Colon (tissue), 2 donors: ENCODE measurements around the gene ALLC.

Experiments used
- FAIRE-seq: peaks from 2 replicates; lab custom pipeline; 2012; peaks lifted over from hg19 to GRCh38; lab: Jason Lieb, UNC
- donor health status: control.
- donor health status: control.

ALLC gene

DNA sequence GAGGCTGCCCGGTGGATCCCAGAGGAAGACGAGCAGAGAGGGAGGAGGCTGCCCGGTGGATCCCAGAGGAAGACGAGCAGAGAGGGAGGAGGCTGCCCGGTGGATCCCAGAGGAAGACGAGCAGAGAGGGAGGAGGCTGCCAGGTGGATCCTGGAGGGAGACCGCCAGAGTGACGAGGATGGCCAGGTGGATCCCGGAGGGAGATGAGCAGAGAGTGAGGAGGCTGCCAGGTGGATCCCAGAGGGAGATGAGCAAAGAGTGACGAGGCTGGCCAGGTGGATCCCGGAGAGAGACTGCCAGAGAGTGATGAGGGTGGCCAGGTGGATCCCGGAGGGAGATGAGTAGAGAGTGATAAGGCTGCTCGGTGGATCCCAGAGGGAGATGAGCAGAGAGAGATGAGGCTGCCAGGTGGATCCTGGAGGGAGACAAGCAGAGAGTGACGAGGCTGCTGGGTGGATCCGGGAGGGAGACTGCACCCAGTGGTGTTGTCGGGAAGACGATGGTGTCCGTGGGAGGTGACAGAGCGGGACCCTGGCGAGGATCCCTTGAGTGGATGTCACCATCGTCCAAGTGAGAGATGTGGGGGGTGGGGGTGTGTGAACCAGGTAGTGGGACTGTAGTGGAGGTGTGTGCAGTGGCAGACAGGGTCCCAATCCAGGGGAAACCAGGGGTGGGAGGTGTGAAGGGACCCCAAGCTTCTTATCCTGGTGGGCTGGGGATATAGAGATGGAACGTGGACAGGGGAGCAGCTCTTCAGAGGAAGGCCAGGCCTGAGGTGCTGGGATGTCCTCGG is 67.7 kb downstream of the ALLC start:
- FAIRE-seq: no peak

GRCh38 chr2:3726511-3726910 is 68.5 kb downstream of the ALLC start:
- no peak for FAIRE-seq

DNA sequence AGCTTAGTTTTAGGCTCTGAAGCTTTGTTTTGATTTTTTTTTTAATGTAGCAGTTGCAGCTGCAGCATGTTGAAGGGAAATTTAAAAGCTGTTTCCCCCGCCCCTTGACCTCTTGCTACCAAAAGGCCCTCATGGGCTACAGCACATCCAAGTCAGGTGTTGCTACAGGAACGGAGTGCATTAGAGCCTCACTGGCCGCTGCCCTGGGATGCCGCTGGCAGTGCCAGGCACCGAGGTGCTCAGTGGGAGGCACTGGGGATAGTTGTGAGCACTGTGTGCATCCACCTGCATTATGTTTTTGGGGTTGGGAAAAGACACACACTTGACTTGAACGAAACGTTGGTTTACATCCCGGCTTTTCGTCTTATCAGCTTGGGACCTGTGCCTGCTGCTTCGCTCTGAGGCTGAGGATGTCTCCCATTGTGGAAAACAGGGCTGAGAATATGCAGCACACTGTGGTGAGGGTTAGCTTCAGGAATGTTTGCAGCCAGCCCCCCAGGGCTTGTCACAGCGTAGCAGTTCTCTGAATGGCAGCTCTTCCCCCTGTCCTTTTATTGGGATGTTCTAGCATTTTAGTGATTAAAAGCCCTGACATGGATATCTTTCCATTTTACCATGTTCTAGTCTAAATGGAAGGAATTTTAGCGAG is 69.5 kb downstream of the ALLC start:
- FAIRE-seq: no peak

- no peak for FAIRE-seq
These were observed 70.4 kb downstream of the ALLC start for GRCh38 chr2:3728104-3729054.

DNA sequence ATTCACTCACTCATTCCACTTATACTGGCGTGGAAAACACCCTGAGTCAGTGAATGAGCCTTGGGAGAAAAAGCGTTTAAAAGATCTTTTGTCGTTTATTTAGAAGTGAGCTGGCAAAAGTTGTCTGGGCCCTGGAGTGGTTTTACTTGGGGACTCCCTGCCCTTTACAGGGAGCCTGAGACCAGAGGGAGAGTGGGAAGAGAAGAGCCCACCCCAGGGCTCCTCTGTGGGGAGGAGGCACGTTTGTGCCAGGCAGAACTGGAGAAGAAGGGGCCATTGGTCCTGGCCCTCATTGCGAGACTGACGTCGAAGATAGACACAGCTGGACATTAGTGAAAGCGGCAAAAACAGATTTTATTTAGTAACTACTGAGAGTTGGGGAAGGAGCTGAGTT is 71.1 kb downstream of the ALLC start:
- no peak for FAIRE-seq

- FAIRE-seq: no peak
These were observed 71.8 kb downstream of the ALLC start for GRCh38 chr2:3729786-3730185.

GRCh38 chr2:3730646-3731045 is 72.6 kb downstream of the ALLC start:
- no peak for FAIRE-seq

- FAIRE-seq: no peak
These were observed 73.8 kb downstream of the ALLC start for GRCh38 chr2:3731829-3732228.

GRCh38 chr2:3736112-3736511 is 78.1 kb downstream of the ALLC start:
- no peak for FAIRE-seq

GRCh38 chr2:3737128-3737527 is 79.1 kb downstream of the ALLC start:
- no peak for FAIRE-seq

- FAIRE-seq: no peak
These were observed 80.5 kb downstream of the ALLC start for GRCh38 chr2:3738454-3738853.

- no peak for FAIRE-seq
These were observed 81.3 kb downstream of the ALLC start for GRCh38 chr2:3739313-3739712.

DNA sequence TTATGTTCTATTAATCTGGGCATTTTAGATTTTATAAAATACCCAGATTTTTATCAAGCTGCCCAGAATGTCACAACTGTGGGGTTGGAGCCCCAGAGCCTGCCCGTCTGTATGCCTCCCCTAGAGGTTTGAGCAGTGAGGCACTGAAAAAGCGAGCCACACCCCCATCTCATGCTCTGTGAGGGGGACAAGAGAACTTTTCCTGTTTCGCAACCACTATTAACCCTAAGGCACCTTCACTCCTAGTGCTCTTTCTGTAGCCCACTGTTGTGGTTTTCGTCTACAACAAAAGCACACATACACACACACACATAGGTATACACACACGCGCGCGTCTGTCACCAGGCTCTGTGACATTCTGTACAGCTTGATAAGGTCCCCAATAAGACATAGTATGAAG is 83.4 kb downstream of the ALLC start:
- FAIRE-seq: no peak

DNA sequence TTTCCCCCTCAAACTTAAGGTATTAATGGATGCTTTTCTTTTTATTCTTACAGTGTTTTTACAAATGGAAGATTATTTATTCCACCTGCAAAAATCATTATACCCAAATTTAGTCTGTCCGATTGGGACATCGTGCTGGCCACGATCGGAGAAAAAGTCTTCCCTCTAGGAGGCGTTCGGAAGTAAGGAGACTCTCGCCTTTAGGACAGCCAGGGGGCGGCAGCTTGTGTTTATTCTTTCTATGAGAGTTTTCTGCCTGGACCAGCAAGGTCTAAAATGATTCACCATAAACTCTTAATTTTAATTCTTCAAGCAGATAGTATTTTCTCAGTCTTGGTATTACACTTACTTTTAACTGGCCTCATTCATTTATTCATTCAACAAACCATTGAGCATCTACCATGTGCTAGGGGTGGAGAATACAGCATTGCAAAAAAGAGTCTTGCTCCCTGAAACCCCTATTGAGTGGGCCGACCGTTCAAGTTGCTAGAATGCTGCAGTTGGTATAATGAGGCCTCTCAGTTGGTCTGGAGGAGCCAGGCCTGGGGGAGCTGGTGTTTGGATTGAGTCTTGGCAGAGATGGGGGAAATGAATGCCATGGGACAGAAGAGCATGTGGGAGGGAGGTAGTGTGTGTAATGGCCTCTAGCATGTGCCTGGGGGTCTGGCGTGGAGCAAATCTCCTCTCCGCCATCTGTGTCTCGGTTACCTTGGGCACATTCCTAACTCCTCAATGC is 84.0 kb downstream of the ALLC start:
- FAIRE-seq: no peak

DNA sequence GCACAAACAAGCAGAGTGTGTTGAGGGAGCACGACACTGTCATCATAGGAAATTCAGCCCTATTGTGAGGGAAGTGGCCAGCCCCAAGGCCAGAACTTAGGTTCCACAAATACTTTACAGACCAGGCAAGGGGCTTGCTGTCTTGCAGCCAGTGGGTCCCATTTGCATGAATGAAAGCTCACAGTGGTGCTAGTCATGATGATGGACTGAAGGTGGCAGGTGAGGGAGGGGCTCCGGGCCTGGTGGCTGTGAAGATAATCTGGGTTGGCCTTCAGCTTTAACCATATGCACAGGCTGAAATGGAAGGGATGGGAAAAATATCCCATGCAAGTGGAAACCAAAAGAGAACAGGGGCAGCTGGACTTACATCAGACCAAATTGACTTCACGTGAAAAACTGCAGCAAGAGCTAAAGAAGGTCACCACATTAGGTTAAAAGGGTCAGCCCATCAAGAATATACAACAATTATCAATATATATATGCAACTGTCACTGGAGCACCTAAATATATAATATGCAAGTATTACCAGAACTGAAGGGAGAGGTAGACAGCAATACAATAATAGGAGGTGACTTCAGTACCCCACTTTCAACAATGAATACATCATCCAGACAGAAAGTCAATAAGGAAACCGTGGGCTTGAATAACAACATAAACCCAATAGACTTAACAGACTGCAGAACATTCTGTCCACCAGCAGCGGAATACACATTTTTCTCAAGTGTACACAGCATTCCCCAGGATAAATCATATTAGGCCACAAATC is 84.9 kb downstream of the ALLC start:
- no peak for FAIRE-seq

- FAIRE-seq: no peak
These were observed 86.1 kb downstream of the ALLC start for GRCh38 chr2:3743951-3744555.

GRCh38 chr2:3745920-3746319 is 87.9 kb downstream of the ALLC start:
- FAIRE-seq: no peak

- FAIRE-seq: no peak
These were observed 89.1 kb downstream of the ALLC start for GRCh38 chr2:3747032-3747654.

DNA sequence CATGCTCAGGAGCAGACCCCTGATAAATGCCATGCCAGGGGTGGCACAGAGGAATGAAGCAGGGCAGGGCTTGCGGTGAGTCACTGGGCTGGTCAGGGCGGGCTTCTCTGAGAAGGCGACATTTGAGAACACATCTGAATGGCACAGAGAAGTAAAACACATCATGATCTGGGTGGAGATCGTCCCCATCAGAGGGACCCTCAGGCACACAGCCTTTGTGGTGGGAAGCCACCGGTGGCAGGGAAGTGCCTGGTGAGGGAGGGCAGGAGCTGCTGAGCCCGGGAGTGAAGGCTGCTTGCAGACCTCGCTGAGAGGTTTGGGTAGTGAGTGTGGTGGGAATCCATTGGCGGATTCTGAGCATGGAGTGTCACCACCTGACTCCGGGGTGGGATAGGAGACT is 89.8 kb downstream of the ALLC start:
- FAIRE-seq: no peak

- FAIRE-seq: no peak
These were observed 91.2 kb downstream of the ALLC start for GRCh38 chr2:3749201-3749600.
